ENCODE data around the gene PIGR.
A peak's percentile ranks its signal among the peaks of the same experiment; 100 is the strongest.

Gene PIGR

GRCh38 chr1:206886831-206887230 lies 59.4 kb downstream of the PIGR start:
- H3K27ac ChIP-seq: no peak overlapping the region
- POLR2A ChIA-PET (ENCODE audit: low non-redundant PET): interaction anchor here (0.7 kb wide), 1 partner anchor 252 kb away, joined by 3 read pairs; the partner anchor contains the start of gene DYRK3
- CTCF ChIA-PET: no interaction called here
- no peak for DNase-seq (ENCODE audit: low spot score)
- no peak for TF ChIP-seq CTCF (conservative IDR thresholded peaks at IDR 0.05; ENCODE audit: low read depth)

GRCh38 chr1:206885341-206886060 lies 60.8 kb downstream of the PIGR start:
- CTCF ChIA-PET: interaction anchor here (0.6 to 1.7 kb wide), 5 partner anchors 20 to 117 kb away, joined by 3 to 4 read pairs (median 3); partner anchors contain the start of gene IL20
- peak; percentile 41 for DNase-seq (ENCODE audit: low spot score)
- POLR2A ChIA-PET (ENCODE audit: low non-redundant PET): no interaction called here
- TF ChIP-seq CTCF (conservative IDR thresholded peaks at IDR 0.05; ENCODE audit: low read depth): no peak
- peak overlapping the region; percentile 75 for H3K27ac ChIP-seq

- TF ChIP-seq CTCF (conservative IDR thresholded peaks at IDR 0.05; ENCODE audit: low read depth): no peak
- ChIA-PET CTCF (interaction anchor here (0.6 to 1.7 kb wide), 3 partner anchors 19 to 149 kb away, joined by 3 to 4 read pairs (median 3); partner anchors contain the start of gene IL20), POLR2A (ENCODE audit: low non-redundant PET) (no interaction called here)
- H3K27ac ChIP-seq: no peak overlapping the region
- DNase-seq (ENCODE audit: low spot score): no peak
Measured at GRCh38 chr1:206883876-206884275, 62.4 kb downstream of the PIGR start.

GRCh38 chr1:206883160-206883559 lies 63.1 kb downstream of the PIGR start:
- ChIA-PET POLR2A (ENCODE audit: low non-redundant PET) (no interaction called here), CTCF (interaction anchor here (0.6 to 1.3 kb wide), 2 partner anchors 18 to 148 kb away, joined by 3 read pairs; partner anchors contain the start of gene IL20)
- TF ChIP-seq CTCF (conservative IDR thresholded peaks at IDR 0.05; ENCODE audit: low read depth): no peak
- DNase-seq (ENCODE audit: low spot score): no peak
- H3K27ac ChIP-seq: no peak overlapping the region

- no peak overlapping the region for H3K27ac ChIP-seq
- no peak for DNase-seq (ENCODE audit: low spot score)
- POLR2A ChIA-PET (ENCODE audit: low non-redundant PET): no interaction called here
- CTCF ChIA-PET: no interaction called here
- no peak for TF ChIP-seq CTCF (conservative IDR thresholded peaks at IDR 0.05; ENCODE audit: low read depth)
Measured at GRCh38 chr1:206882555-206882954, 63.7 kb downstream of the PIGR start.

- H3K27ac ChIP-seq: no peak overlapping the region
- DNase-seq (ENCODE audit: low spot score): no peak
- ChIA-PET POLR2A (ENCODE audit: low non-redundant PET) (no interaction called here), CTCF (interaction anchor here (0.7 kb wide), 1 partner anchor 20 kb away, joined by 4 read pairs; no protein-coding TSS in a partner anchor)
- TF ChIP-seq CTCF (conservative IDR thresholded peaks at IDR 0.05; ENCODE audit: low read depth): no peak
Measured at GRCh38 chr1:206880314-206880713, 66.0 kb downstream of the PIGR start.

Data from RWPE1 (cell line).